GM12892 (cell line): ENCODE results near the gene OR2J1. TPM values are rescaled to one million over a fixed set of nuclear protein-coding genes. Genes with fewer than 3 reads are reported as not detected.
"Not testable (repeated sequence)": the region's sequence is repeated elsewhere in the genome, so short reads cannot be mapped to it uniquely, and the experiment has no call there.

ENCODE experiments used
- DNase-seq: peaks from one replicate; pipeline ENCODE4 v3.0.0; 2011; ENCODE audit not compliant: insufficient read length
- FAIRE-seq: peaks from 2 replicates; lab custom pipeline; 2011; peaks lifted over from hg19 to GRCh38; lab: Jason Lieb, UNC
- POLR2A ChIP-seq: IDR thresholded peaks from 2 replicates; pipeline ENCODE4 v1.6.1; 2011; ENCODE audit warnings: low read depth, low read length, control low read depth
- POLR2AphosphoS5 ChIP-seq: IDR thresholded peaks from 2 replicates; pipeline ENCODE4 v1.6.1; 2011; ENCODE audit warnings: low read depth, low read length, control low read depth
- TAF1 ChIP-seq: IDR thresholded peaks from 2 replicates; pipeline ENCODE4 v1.6.1; 2011; ENCODE audit warnings: low read depth, mild to moderate bottlenecking, control low read depth, low read length, borderline replicate concordance
- polyA plus RNA-seq: library from polyadenylated mRNA; unstranded; fragments of >200 nt; gene quantifications from one replicate; pipeline ENCODE4 v1.2.1, GENCODE V29; 2012; ENCODE audit warnings: missing spikeins, inconsistent platforms; ENCODE audit not compliant: missing spikeins

OR2J1 gene
- polyA plus RNA-seq: not detected

DNA sequence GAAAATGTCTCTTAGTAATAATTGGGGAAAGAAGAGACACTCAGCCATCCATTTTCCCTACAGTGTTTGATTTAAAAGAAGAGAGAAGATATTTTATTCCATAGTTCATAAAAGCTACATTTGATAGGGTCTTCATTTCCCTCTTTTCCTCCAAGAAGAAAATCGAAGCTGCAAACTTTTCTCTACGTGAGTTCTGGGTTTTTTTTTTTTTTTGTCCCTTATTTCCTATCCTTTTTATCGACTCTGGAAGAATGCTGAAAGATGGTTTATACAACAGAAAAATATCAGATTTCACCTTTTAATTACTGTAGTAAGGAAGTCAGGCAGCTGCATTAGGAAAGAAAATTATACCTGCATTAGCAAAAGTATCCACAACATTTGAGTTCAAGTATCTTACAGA lies at the start of gene OR2J1:
TSS of gene OR2J1 (plus strand) at position 301 of the 400 bp plus-strand sequence. CDS start 1,453 bp downstream, outside the sequence.
- FAIRE-seq (no peak), DNase-seq (no peak)
- TF ChIP-seq TAF1 (no peak), POLR2A (no peak), POLR2AphosphoS5 (no peak)

DNA sequence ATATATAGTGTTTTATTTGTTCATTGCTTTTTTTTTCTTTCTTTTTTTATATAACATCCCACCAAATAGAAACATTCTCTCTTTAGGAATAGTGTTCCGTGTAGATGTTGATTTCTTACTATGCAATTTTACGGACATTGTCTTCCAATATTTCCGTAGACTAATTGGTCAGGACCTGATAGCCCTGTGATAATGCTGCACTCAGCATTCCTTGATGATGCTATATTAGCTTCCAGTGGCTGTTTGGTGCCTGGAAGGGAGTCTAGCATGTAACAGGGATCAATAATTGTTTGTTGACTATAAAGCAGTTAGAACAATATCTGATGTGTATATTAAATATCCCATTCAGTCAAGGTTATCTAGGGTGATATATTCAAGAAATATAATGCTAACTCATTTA lies 47.6 kb upstream of the OR2J1 start:
- FAIRE-seq (no peak), DNase-seq (no peak)
- TF ChIP-seq TAF1 (no peak), POLR2A (no peak), POLR2AphosphoS5 (no peak)

DNA sequence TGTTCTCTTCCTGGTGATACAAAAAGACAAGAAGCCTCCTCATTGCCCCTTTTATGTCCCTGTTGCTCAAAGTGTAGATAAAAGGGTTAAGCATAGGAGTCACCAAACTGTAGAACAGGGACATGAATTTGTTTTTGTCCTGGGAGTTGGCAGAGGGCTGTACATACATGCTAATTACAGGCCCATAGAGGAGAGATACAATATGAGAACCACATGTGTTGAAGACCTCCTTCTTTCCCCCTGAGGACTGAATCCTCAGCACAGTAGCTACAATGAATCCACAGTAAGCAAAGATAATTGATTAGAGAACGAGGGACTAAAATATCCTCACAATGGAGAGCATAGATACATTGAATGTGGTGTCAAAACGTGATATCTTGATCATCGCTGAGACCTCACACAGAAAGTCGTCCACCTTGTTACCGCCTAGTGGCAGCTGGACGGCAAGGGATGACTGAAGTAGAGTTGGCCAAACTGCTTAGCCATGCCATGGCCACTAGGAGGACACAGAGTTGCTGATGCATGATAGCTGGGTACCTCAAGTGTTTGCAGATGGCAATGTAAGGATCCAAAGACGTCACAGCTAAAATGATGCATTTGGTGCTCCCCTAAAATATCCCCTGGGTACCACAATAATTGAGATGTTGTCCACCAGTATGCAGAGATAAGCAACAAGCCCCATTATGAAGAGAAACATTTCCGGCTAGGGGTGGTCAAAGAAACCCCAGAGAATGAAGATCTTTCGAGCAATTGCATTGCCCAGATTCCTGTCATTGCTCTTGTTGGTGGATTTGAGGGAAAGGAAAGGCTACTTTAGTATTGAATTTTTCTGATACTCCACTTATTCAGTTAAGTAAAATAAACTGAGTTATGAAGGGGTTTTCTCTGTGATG lies 27.2 kb upstream of the OR2J1 start:
- TF ChIP-seq TAF1 (no peak), POLR2A (no peak), POLR2AphosphoS5 (no peak)
- DNase-seq (no peak), FAIRE-seq (peak; percentile 71)

DNA sequence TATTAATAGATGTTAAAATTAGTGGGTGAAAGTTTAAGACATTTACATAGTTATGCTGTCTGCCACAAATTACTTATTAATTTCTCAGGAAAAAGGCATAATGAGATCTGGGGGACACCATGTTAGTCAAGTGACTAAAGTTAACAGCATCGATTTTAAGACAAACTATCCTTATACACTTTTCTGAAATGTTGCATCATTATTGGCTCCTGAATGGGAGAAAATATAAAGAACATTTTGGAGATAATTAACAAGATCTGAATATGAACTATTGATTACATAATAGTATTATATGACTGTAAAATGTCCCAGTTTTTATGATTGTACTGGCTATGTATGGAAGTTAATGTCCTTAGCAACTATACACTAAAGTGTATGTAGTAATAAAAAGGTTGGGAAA lies 20.1 kb upstream of the OR2J1 start:
- TF ChIP-seq POLR2A (no peak), TAF1 (no peak)
- DNase-seq (no peak), FAIRE-seq (no peak)

DNA sequence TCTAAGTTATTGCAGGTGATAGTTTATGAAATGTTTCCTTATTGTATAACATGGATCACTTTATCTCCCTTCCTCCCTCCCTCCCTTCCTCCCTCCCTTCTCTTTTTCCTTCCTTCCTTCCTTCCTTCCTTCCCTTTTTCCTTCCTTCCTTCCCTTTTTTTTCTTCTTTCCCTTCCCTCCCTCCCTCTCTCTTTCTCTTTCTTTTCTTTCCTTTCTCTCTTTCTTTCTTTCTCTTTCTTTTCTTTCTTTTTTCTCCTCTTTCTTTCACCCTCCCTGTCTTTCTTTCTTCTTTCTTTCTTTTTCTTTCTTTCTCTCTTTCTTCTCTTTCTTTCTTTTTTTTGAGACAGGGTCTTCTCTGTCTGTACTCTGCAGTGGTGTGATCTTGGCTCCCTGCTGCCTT lies 18.0 kb upstream of the OR2J1 start:
- DNase-seq (no peak), FAIRE-seq (no peak)
- no peak for TF ChIP-seq TAF1
- no peak for TF ChIP-seq POLR2AphosphoS5

DNA sequence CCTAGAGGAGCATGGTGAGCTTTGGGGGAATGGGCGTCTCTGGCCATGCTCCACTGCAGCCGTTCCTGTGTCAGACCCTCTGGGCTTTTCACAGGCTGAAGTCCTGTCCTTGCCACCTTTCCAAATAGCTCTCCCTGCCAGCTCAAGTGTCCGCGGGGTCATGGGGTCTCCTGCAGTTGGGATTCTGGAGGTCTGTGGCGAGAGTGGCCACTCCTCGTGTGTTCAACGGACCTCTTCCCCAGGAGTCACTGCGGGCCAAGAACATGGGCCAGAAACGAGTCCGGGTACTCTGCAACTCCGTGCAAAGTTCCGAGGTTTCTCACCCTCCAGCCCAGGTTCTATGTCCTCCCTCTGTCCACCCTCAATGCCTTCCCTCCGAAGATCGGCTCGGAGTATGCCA lies 16.8 kb upstream of the OR2J1 start:
- DNase-seq (no peak), FAIRE-seq (no peak)
- no peak for TF ChIP-seq POLR2A
- no peak for TF ChIP-seq TAF1
- TF ChIP-seq POLR2AphosphoS5: no peak

DNA sequence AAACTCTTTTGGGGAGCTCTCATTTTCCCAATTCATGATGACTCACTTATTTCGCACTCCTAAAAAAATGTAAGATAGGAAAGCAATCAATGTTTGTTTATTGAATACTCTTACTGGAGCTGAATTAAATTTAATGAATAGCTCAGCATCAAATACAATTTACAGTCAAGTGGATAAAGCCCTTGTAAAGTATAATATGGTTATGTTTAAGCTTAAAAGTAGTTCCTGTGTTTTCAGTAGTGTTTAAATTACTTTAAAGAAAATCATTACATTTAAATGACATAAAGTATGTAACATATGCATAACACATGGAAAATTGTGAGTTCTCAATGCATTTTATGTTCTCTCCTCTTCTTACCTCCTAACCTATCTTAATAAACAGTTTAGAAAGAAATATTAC lies 12.1 kb upstream of the OR2J1 start, which contains the start of gene OR2B3:
TSS of gene OR2B3 (minus strand) at position 101 of the 400 bp plus-strand sequence. CDS start at position 36, 65 bp downstream.
- no peak for DNase-seq
- TF ChIP-seq POLR2A (no peak), TAF1 (no peak), POLR2AphosphoS5 (no peak)
- FAIRE-seq: no peak

DNA sequence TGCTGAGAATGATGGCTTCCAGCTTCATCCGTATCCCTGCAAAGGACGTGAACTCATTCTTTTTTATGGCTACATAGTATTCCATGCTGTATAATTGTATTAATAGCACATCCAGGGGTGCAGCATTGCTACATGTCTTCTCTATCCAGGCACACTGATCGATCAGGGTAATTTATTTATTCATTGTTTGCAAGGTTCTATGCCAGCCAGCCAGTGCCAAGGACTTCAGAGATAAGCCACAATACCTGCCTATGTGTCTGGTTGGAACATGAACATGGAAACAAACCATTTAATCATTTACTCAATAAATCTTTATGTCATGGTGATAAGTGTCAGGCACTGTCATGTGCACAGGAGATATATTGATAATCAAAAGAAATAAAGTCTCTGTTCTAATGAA lies 6.3 kb upstream of the OR2J1 start:
- no peak for FAIRE-seq

DNA sequence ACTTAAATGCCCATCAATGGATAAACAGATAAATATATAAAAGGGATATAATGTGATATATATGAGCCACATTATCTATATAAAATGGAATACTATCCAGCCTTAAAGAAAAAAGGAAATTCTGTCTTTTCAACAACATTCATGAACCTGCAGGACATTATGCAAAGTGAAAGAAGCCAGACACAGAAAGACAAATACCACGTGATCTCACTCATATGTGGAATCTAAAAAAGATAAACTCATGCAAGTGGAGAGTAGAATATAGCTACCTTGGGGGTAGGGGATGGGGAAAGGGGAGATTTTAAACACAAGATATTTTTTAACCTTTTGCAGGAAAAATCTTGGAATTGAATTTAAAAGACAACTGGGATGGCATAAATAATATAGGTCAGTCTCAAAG lies 1.5 kb upstream of the OR2J1 start:
- TF ChIP-seq POLR2A: no peak
- TF ChIP-seq TAF1: no peak
- no peak for TF ChIP-seq POLR2AphosphoS5
- FAIRE-seq: no peak

More for the DNA sequence above, 6.3 kb upstream of the OR2J1 start:
- TF ChIP-seq TAF1: no peak
- TF ChIP-seq POLR2AphosphoS5: no peak
- DNase-seq: no peak

DNA sequence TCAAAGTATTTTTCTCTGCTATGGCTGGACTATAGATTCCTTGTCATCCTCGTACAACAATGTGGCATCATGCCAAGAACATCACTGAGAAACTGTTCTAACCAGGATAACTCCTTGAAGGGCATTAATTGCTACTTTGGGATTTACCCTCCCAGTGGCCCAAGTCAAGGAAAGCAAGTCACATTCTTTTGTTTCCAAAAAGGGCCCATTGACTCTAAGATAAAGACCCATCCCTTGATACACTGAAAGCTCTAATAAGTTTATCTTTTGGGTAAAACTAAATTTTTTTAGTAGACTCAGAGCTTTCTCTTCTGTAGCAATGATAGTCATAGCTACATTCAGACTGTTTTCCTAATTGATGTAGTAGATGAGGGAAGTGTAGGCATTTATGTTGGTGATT lies 8.5 kb downstream of the OR2J1 start, which contains the start of gene OR2J3:
TSS of gene OR2J3 (plus strand) at position 301 of the 400 bp plus-strand sequence. CDS start 3,833 bp downstream, outside the sequence.
- FAIRE-seq: no peak

More for the DNA sequence above, 1.5 kb upstream of the OR2J1 start:
- no peak for DNase-seq

DNA sequence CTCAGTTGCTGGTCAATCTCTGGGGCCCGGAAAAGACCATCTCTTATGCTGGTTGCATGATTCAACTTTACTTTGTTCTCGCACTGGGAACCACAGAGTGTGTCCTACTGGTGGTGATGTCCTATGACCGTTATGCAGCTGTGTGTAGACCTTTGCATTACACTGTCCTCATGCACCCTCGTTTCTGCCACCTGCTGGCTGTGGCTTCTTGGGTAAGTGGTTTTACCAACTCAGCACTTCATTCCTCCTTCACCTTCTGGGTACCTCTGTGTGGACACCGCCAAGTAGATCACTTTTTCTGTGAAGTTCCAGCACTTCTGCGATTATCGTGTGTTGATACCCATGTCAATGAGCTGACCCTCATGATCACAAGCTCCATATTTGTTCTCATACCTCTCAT lies 12.8 kb downstream of the OR2J1 start:
- TF ChIP-seq TAF1 (no peak), POLR2AphosphoS5 (no peak), POLR2A (no peak)
- no peak for FAIRE-seq
- no peak for DNase-seq

More for the DNA sequence above, 8.5 kb downstream of the OR2J1 start, which contains the start of gene OR2J3:
- DNase-seq: no peak
- TF ChIP-seq POLR2A (no peak), POLR2AphosphoS5 (no peak), TAF1 (no peak)

DNA sequence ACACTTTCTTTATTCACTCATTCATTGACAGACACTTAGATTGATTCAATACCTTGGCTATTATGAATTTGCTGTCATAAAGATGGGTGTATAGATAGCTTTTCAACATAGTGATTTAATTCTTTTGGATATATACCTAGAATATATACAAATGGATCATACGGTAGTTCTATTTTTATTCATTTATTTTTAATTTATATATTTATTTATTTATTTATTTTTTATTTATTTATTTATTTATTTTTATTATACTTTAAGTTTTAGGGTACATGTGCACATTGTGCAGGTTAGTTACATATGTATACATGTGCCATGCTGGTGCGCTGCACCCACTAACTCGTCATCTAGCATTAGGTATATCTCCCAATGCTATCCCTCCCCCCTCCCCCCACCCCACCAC lies 15.7 kb downstream of the OR2J1 start:
- DNase-seq, FAIRE-seq: not testable (repeated sequence)
